SW 1271 (cell line): Measurements from ENCODE around the gene HTR1D.

Experiments used
- DNase-seq, 2 experiments: peaks; one replicate each; lab custom pipeline; 2025; lab: John Stamatoyannopoulos, UW

Gene HTR1D

DNA sequence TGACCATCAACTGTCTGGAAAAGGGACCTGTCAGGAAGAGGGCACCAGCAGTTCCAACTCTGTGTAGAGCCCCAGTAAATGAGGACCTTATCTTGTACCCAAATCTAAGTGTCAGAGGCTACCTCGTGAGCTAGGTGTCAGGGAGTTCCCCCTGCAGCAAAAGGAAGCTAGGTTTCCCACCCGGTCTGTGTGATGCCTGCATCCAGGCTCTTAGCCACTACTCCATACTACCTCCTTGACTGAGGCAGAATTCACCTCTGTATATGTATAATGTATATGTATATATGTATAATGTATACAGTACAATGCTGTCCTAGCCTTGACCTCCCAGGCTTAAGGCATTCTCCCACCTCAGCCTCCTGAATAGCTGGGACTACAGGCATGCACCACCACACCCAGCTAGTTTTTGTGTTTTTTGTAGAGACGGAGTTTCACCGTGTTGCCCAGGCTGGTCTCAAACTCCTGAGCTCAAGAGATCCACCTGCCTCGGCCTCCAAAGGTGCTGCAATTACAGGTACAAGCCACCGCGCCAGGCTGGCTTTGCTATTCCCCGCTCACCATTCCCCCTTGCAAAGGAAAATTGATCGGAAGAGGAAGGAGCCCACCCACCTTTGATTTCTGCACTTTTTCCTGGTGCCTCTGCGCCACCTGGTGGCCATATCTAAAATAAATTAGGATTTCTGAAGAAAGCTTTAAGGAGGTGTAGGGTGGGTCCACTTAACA is 32.9 kb downstream of the HTR1D start:
- DNase-seq: peak in 1 of 2 experiments; percentile 46

DNA sequence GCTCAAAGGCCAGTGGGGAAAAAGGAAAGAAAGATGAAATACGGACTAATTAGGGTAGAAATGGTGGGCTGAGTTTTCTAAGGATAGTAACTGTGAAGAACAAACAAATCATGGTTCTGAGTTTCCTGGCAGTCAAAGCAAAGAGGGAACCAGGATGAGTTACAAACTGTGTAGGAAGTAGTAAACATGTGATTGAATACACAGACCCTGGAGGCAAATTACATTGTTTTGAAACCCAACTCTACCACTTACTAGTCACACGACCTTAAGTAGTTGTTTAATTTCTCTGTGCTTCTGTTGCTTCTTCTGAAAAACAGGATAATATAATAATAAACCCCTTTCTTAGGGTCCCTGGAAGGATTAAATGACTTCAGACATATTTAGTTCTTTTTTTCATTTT is 37.4 kb downstream of the HTR1D start:
- no peak for DNase-seq

DNA sequence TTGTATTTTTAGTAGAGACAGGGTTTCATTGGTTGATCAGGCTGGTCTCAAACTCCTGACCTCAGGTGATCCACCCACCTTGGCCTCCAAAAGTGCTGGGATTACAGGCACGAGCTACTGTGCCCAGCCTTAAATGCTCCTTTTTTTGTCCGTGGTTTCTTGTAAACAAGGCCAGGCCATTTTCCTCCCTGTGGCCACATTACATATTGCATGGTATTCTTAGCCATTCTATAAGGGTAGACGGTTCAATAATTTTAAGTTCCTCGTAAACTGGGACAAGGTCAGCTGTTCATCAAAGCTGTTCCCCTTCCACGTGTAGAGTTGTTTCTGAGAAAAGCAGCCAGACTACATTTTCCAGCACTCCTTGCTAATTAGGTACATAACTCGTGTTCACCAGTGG is 38.4 kb downstream of the HTR1D start:
- DNase-seq: no peak

DNA sequence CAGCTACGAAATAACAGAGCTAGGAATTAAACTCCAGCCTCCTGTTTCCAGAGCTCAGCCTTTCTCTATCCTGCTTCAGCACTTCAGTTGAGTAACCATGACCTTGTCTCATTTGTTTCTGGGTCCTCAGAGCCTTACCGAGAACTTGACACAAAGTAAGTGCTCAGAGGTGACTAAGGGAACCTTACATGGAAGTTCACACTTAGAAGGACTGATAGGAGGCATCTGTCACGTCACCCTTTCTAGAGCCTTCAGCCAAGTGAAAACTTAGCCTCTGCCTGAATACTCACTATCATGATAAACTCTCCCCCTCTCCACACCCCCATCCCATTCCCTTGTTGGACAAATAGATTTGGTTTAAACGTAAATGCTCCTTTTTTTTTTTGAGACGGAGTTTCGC is 38.9 kb downstream of the HTR1D start:
- no peak for DNase-seq

DNA sequence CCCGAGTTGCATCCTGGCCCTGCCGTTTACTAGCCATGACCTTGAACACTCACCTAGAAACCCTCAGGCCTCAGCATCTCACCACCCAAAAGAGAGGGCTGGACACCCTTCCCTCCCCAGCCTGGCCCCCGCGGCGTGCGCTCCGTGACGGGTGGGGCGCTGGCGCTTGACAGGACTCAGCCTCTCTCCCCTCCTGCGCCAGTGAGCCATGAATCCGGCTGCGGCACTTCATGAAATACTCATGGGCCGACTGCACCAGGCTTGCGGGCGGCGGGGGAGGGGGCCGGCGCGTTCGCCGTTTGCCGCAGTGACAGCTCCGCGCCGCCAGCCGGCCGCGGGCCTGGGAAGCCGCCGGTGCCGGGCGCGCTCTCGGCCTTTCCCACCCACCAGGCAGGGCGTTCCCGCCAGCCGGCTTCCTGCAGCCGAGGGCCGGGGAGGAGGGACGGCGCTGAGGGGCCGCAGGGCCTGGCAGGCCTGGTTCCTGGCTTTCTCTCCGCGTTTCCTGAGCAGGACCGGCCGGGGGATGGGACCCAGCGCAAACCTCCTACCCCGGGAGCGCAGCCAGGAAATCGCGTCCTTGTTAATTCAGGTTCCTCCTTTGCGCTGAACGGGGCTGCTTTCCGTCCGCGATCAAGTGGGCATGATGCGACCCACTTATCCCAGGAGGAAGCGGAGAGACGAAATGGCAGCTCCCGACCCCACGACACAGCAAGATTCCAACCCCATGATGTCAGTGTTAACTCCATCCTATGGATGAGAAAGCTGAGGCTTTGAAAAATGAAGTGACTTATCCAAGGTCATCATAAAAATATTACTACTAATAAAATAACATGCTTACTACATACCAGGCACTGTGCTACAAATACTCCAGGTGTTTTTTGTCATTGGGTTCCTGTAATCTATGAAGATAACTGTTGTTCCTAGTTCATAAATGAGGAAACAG is 39.6 kb downstream of the HTR1D start:
- no peak for DNase-seq

DNA sequence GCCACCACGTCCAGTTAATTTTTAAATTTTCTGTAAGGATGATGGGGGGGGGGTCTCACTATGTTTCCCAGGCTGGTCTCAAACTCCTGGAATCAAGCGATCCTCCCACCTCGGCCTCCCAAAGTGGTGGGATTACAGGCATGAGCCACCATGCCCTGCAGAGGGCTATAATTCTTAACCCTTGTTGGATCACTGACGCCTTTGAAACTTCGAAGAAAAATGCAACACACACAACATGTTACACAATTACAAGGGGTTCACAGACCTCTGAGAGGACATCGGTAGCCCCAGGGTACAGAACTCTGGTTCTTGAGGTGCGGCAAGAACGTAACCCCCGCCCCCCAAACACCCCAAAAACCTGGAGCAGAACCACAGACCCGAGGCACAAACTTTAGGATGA is 40.3 kb downstream of the HTR1D start:
- DNase-seq: no peak

DNA sequence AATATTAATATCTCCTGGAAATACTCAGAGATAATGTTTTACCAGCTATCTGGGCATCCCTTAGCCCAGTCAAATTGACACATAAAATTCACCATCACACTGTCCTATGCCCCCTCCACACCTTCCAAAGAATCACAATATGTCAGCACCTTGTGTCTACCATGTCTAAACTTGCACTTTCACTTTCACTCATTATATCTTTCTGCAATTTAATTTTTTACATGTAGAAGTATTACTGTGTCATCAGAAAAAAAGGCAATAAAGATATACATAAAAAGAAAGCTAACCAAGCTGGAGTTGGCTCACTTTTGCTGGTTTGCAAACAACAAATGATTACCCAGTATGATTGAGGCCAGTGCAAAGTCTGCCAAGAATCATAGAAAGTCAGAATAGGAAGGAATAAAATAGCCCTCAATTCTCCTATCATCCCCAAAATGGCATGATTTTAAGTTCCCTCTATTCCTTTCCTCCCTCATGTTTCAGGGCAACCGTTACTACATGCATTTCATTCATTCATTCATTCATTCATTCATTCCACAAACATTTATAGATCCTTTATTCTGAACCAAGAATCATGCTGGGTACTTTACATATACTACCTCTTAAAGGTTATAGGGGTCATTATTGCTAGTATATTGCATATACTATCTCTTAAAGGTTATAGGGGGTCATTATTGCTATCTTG is 42.7 kb downstream of the HTR1D start:
- no peak for DNase-seq

DNA sequence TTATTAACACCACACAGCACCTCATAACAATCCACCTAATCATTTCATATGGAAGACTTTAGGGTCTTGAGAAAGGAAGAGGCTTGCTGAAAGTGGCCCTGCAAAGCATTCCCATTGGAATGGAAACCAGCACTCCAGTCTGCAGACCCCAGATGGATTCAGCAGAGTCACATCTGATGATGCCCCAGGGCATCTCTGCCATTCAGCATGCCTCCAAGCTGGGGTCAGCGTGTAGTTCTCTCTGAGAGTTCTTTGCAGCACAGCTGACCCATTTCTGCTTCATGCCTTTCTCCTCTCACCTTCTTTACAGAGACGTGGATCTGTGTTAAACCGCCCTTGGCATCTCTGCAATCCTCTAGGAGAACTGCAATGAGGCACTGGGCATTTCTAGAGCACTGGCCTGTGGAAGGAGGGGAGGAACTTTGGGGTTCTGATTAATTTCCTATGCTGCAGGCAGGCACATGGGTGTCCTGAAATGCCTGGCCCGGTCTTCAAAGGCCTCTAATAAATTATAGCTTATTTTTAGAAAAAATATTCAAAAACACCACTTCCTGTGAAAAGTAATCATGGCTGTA is 46.0 kb downstream of the HTR1D start:
- DNase-seq: no peak

DNA sequence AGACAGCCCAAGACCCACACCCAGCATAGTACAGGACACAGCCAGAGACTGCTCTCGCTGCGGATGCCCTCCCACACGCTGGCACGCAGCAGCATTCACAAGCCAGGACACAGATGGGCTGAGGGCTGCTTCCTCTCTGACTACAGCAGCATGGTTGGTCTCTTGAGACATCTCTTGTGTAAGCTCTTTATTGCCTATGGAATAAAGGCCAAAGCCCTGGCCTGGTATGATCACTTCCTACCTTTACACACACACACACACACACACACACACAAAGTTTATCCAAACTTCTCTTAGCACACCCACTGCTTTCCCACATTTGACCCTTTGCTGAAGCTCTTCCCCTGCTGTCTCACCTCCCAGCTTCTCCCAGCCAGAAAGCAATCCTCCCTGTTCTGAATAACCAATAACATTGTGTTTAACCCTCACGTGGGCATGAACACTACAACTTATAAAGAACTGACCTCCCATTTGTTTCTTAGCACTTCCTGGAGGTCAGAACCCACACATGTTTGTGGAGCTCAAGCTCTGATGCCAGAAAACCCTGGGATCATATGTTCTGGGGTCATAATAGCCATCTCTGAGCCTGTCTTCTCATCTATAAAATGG is 47.5 kb downstream of the HTR1D start:
- no peak for DNase-seq

DNA sequence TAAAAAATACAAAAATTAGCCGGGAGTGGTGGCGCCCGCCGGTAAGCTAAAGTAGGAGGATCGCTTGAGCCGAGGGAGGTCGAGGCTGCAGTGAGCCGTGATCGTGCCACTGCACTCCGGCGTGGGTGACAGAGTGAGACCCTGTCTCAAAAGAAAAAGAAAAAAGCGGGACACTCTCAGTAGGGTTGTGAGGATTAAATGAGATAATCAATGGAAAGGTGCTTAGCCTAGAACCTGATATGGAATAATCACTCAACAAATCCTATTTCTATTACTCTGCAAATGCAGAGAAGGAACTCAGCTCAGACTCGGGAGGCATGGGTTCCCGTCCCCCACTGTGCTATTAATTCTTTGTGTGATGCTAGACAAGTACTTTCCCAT is 48.1 kb downstream of the HTR1D start:
- no peak for DNase-seq

DNA sequence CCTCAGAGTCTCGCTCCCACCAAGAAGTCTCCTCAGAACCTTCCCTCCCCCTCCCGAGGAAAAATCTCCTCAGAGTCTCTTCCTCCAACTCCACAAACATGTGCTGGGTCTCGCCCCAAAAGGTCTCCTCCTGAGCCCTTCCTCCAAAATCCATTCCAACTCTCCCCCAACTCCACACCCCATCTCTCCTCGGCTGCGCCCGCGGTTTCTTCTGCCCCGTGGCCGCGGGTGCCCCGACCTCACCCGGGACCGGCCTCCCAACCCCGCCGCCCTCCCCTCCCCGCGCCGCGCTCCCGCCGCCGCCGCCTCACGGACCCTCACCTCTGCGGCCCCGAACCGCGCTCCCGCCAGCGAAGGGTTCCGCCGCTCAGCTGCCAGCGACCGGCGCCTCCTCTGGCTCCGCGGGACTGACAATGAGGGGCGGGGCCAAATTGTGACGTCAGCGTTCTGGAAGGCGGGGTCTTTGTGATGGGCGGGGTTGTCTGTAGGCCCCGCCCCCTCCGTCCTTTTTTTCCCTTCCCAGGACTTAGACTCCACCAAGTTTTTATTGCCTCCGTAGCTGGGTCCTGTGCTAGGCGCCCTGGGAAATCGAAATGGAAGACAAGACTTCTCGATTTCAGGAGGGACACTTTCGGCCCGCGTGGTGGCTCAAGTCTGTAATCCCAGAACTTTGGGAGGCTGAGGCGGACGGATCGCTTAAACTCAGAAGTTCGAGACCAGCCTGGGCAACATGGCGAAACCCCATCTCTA is 48.7 kb downstream of the HTR1D start, which contains the start of gene LUZP1:
LUZP1 (minus strand) TSS at position 412 of the 750 bp plus-strand sequence.
- peak in 1 of 2 experiments; percentile 66 for DNase-seq

DNA sequence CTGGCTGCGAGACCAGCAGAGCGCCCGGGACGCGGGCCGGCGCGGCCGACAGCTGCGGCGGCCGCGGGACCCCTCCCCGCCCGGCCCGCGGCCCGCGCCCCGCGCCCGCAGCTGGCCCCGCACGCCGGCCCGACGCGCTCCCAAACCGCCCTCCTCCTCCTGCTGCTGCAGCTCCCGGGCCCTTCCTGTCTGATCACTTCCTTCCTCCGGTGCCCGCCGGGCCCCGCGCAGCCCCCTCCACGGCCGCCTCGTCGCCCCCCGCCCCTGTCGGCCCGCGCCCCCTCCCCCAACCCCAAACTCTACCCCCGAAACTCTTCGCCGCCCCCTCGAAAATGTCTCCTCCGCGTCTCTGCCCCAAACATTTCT is 49.2 kb downstream of the HTR1D start:
- no peak for DNase-seq

DNA sequence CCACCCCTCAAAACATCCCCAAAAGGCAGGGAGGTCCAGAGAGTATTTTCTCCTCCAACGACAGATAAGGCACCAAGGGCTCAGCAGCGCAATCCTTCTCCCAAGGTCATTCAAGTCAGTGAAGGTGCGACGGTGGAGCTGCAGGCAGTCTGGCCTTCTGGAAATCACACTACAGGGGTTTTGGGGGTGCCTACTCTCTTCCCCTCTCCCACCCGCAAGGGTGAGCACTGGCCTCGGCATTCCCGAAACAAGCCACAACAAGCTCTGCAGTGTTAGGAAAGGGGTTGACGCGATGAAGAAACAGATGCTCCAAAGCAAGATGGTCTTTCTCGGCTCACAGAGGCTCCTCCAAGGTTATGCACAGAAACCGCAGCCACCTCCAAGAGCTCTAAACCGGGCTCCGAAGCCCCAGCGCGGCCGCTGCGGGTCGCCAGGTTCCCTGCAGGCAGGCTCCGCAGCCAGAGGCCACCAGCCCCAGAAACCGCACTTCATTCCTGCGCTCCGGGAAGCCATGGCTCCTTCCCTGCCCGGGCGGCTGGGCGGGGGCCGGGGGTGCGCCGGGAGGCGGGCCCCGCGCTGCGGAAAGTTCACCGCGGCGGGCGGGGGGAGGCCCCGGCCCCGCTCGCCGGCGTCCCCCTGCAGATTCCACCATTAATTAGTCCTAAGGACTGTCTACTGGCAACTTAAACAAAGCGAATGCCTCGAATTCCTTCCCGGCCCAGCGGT is 49.8 kb downstream of the HTR1D start:
- peak in 1 of 2 experiments; percentile 23 for DNase-seq

DNA sequence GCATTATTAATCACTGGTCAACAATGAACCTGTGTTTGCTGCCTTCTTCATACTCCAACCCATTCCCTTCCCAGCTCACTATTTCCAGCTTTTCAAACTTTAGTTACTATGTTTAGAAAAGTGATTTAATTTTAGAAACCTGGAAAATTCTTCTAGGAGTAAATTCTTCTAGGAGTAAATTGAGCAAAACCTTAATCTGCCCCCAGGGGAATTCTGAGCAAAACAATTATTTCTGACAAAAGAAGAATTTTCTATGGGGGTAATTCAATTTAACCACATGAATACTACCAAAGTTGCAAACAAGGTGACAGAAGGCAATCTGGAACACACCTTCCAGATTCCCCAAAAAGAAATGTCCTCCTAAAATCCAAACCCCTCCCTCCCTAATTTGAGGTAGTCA is 50.4 kb downstream of the HTR1D start:
- no peak for DNase-seq

DNA sequence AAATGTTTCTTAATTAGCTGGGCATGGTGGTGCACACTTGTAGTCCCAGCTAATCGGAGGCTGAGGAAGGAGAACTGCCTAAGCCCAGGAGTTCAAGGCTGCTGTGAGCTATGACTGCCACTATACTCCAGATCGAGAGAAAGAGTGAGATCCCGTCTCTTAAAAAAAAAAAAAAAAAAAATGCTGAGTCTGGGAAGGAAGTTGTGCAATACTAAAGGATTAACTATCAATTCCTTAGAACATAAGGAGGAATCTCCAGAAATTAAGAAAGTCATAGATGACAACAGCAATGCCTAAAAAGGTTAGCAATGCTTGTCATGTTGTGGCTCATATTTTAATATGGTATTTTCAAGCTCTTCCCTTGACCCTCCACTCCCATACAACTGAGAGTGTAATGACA is 53.9 kb downstream of the HTR1D start:
- DNase-seq: no peak

DNA sequence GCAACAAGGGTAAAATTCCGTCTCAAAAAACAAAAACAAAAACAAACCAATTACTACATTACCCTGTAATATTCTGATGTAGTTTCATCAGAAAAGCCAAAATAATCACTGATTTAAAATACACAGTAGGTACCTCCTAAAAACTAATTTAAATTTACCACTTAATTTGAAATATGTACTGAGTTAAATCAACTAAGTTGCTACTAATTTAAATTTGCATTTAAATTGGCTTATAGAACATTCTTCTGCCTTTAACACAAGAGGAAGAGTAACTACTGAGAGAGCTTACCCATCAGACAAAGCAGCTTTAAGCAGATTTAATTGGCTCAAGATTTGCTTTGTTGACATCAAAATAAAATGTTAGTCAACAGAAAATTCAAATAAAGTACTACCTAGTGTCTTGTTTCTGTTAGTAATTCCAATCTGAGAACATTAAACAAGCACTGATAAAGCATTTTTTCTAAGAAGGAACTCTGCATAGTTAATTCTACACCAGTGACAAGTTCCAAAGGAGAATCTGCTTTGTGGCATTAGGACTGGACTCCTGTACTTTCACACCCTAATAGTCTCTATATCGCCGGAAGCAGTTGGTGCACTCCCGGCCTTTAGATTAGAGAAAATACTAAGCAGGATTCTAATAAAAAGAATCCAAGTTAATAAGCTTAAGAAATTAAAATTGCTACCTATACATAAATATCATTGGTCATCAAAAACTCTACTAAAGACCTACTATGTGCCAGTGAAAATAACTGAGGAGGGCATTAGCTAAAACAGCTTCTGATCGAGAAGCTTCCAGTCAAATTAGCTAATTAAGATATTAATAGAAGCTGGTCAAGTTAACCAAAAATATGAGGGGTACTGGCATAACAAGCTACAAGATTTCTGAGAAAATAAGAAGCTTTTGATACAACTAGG is 57.1 kb downstream of the HTR1D start:
- DNase-seq: no peak

DNA sequence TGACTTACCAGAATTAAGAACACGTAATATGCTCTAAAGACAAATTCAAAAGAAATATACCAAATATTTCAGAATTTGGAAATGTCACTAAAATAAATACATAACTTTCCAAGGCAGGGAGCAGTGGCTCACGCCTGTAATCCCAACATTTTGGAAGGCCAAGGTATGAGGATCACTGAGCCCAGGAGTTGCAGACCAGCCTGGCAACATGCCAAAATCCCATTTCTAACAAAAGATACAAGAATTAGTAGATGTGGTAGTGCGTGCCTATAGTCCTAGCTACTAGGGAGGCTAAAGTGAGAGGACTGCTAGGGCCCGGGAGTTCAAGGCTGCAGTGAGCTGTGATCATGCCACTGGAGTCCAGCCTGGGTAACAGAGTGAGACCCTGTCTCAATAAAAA is 60.4 kb downstream of the HTR1D start:
- no peak for DNase-seq

DNA sequence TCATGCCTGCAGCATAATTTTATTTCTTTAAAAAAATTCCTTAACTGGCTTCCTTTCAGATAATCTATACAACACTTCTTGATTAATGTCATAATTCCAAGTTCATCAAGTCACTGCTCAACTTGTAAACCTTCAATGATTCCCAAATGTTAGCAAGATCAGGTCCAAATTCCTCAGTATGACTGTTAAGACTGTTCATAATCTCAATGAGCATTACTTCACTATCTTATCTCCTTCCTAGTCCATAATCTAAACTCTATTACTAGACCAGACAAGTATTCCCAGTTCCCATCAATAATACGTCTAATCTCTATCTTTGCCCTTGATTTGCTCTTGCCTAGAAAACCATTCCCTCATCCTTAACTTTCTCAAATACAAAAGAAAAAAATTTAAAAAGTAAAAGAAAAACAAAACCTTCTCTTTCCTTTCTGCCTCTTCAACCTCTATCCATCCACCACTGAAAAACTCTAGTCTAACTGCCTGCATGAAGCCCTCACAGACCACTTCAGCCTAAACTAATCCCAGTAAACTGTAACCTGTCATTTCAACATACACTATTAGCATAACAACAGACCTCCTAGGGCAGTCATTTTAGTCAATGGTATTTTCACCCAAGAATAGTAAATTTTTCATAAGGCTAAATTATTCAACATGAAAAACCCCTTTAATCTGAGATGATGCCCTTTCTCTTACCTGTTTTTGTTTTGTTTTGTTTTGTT is 64.2 kb downstream of the HTR1D start:
- DNase-seq: no peak

DNA sequence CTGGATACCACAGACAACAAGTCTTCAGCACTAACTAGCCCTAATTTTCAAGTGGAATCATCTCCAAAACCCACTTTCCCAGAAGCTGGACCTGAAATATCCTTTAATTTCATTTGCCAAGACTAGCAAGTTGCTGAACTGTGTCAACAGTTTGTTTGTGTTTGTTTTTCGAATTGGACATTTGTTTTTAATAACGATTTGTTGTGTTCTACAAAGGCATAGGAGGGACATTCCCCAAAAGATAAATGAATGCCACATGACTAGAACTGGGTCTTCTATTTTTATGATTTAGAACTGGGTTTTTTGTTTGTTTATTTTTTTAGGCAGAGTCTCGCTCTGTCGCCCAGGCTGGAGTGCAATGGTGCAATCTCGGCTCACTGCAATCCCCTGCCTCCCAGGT is 66.6 kb downstream of the HTR1D start:
- no peak for DNase-seq
